IMR-90 (cell line): Measurements from ENCODE around the gene HLA-F. TPM values are rescaled to one million over a fixed set of nuclear protein-coding genes. Genes with fewer than 3 reads are reported as not detected.

Experiments used
- ATAC-seq: fragments of 200-7000 bp; cut with Tn5 transposase; 2 replicates; pipeline ENCODE4 v1.9.1; 2020; ENCODE audit warnings: low read depth, mild to moderate bottlenecking, moderate library complexity
- BruUV-seq: library from RNA; stranded (reverse); fragments of 400-500 nt; replicated peaks from 2 replicates; lab custom pipeline; 2021; lab: Mats Ljungman, UMichigan
- CTCF ChIA-PET: fragments of 300-600 bp; formaldehyde crosslinking; extraction: SDS; loops from one replicate; lab custom pipeline; 2021; ENCODE audit warnings: antibody characterized with exemption; lab: Yijun Ruan, JAX
- POLR2A ChIA-PET: fragments of 300-600 bp; sonication (Branson Sonifier 250); formaldehyde crosslinking; loops from one replicate; lab custom pipeline; 2022; ENCODE audit warnings: antibody characterized with exemption; ENCODE audit not compliant: unreplicated experiment; lab: Charles Lee
- DNase-seq: peaks from one replicate; pipeline ENCODE4 v3.0.0; 2013
- H2AFZ ChIP-seq: replicated peaks from 2 replicates; pipeline ENCODE3; 2013; ENCODE audit warnings: low read length, mild to moderate bottlenecking; ENCODE audit not compliant: poor library complexity
- H2AK5ac ChIP-seq: 2 replicates; pipeline ENCODE4 v1.6.1; 2013; ENCODE audit warnings: low read depth, low read length, inconsistent platforms
- H2AK9ac ChIP-seq: replicated peaks from 2 replicates; pipeline ENCODE3; 2013; ENCODE audit warnings: mild to moderate bottlenecking, low read depth, low read length, moderate library complexity; ENCODE audit not compliant: poor library complexity
- H2BK120ac ChIP-seq: 2 replicates; pipeline ENCODE4 v1.6.1; 2013; ENCODE audit warnings: low read depth, low read length, inconsistent platforms
- H2BK15ac ChIP-seq: 3 replicates; pipeline ENCODE4 v1.6.1; 2013; ENCODE audit warnings: low read depth, low read length, inconsistent platforms
- H2BK20ac ChIP-seq: 2 replicates; pipeline ENCODE4 v1.6.1; 2013; ENCODE audit warnings: low read depth, mild to moderate bottlenecking, inconsistent platforms, low read length, moderate library complexity
- H2BK5ac ChIP-seq: 2 replicates; pipeline ENCODE4 v1.6.1; 2013; ENCODE audit warnings: mild to moderate bottlenecking, low read depth, low read length, inconsistent platforms; ENCODE audit not compliant: poor library complexity, severe bottlenecking
- H3K14ac ChIP-seq: replicated peaks from 2 replicates; pipeline ENCODE4 v1.6.1; 2013; ENCODE audit warnings: low read depth, low read length, inconsistent platforms
- H3K18ac ChIP-seq: 2 replicates; pipeline ENCODE4 v1.6.1; 2013; ENCODE audit warnings: low read depth, low read length, control low read depth
- H3K23ac ChIP-seq: 2 replicates; pipeline ENCODE4 v1.6.1; 2013; ENCODE audit warnings: low read depth, low read length, inconsistent platforms
- H3K27ac ChIP-seq: 2 replicates; pipeline ENCODE4 v1.5.1; 2013; ENCODE audit warnings: mild to moderate bottlenecking, control low read depth, low read length; ENCODE audit not compliant: insufficient read depth
- H3K27me3 ChIP-seq: 2 replicates; pipeline ENCODE4 v1.6.1; 2013; ENCODE audit warnings: low read length; ENCODE audit not compliant: control insufficient read depth, insufficient read depth
- H3K36me3 ChIP-seq: 2 replicates; pipeline ENCODE4 v1.6.1; 2013; ENCODE audit warnings: low read length, mixed read lengths; ENCODE audit not compliant: control insufficient read depth, insufficient read depth
- H3K4ac ChIP-seq: 2 replicates; pipeline ENCODE4 v1.6.1; 2013; ENCODE audit warnings: low read depth, low read length, inconsistent platforms
- H3K4me1 ChIP-seq: 2 replicates; pipeline ENCODE4 v1.6.1; 2013; ENCODE audit warnings: low read length, mixed read lengths; ENCODE audit not compliant: control insufficient read depth, insufficient read depth
- H3K4me2 ChIP-seq: 2 replicates; pipeline ENCODE4 v1.6.1; 2013; ENCODE audit warnings: low read depth, mild to moderate bottlenecking, control low read depth, low read length, moderate library complexity
- H3K4me3 ChIP-seq: 2 replicates; pipeline ENCODE4 v1.5.1; 2013; ENCODE audit warnings: low read depth, mild to moderate bottlenecking, control low read depth, low read length, moderate library complexity; ENCODE audit not compliant: insufficient read depth
- H3K56ac ChIP-seq: 2 replicates; pipeline ENCODE4 v1.6.1; 2013; ENCODE audit warnings: low read length, inconsistent platforms; ENCODE audit not compliant: insufficient read depth; ENCODE audit errors: extremely low read depth
- H3K79me1 ChIP-seq, 2 experiments: 2 replicates each; pipeline ENCODE4 v1.6.1; 2013; ENCODE audit warnings: low read length in 2 of 2, inconsistent platforms in 1 of 2, low read depth in 1 of 2
- H3K9ac ChIP-seq: 2 replicates; pipeline ENCODE4 v1.6.1; 2013; ENCODE audit warnings: low read depth, low read length, control low read depth
- H3K9me1 ChIP-seq: 2 replicates; pipeline ENCODE4 v1.6.1; 2013; ENCODE audit warnings: low read length, inconsistent platforms; ENCODE audit not compliant: insufficient read depth
- H3K9me3 ChIP-seq: 2 replicates; pipeline ENCODE4 v1.6.1; 2013; ENCODE audit warnings: low read length; ENCODE audit not compliant: control insufficient read depth, insufficient read depth
- H4K20me1 ChIP-seq: 2 replicates; pipeline ENCODE4 v1.6.1; 2013; ENCODE audit warnings: low read length, inconsistent platforms; ENCODE audit not compliant: insufficient read depth
- H4K5ac ChIP-seq: 2 replicates; pipeline ENCODE4 v1.6.1; 2013; ENCODE audit warnings: mild to moderate bottlenecking, low read depth, low read length, control low read depth
- H4K8ac ChIP-seq, 2 experiments: 2 replicates each; pipeline ENCODE4 v1.6.1; 2013; ENCODE audit warnings: low read depth in 2 of 2, low read length in 2 of 2, control low read depth in 1 of 2, inconsistent platforms in 1 of 2
- H4K91ac ChIP-seq: 2 replicates; pipeline ENCODE4 v1.6.1; 2013; ENCODE audit warnings: low read depth, low read length, inconsistent platforms; ENCODE audit not compliant: insufficient read depth
- BHLHE40 ChIP-seq: fragments of 150-350 bp; IDR thresholded peaks from 2 replicates; pipeline ENCODE4 v1.6.1; 2016; ENCODE audit warnings: mild to moderate bottlenecking, low read depth, low read length
- CEBPB ChIP-seq: IDR thresholded peaks from 2 replicates; pipeline ENCODE4 v1.6.1; 2012; ENCODE audit warnings: low read depth, low read length, improper control_type of control experiment
- CHD1 ChIP-seq: IDR thresholded peaks from 2 replicates; pipeline ENCODE4 v1.6.1; 2012; ENCODE audit warnings: low read depth, low read length, improper control_type of control experiment
- FOS ChIP-seq: fragments of 150-350 bp; IDR thresholded peaks from 2 replicates; pipeline ENCODE4 v1.6.1; 2016; ENCODE audit warnings: low read depth, low read length
- MAFK ChIP-seq: IDR thresholded peaks from 2 replicates; pipeline ENCODE4 v1.6.1; 2012; ENCODE audit warnings: low read depth, low read length, improper control_type of control experiment
- MAZ ChIP-seq: IDR thresholded peaks from 2 replicates; pipeline ENCODE4 v1.6.1; 2012; ENCODE audit warnings: low read depth, mild to moderate bottlenecking, low read length, improper control_type of control experiment, moderate library complexity, borderline replicate concordance
- MXI1 ChIP-seq: IDR thresholded peaks from 2 replicates; pipeline ENCODE4 v1.6.1; 2012; ENCODE audit warnings: low read depth, mild to moderate bottlenecking, low read length, moderate library complexity, borderline replicate concordance
- NFE2L2 ChIP-seq: fragments of 150-350 bp; IDR thresholded peaks from 2 replicates; pipeline ENCODE4 v1.6.1; 2016; ENCODE audit warnings: low read depth, mild to moderate bottlenecking, low read length
- POLR2A ChIP-seq: IDR thresholded peaks from 2 replicates; pipeline ENCODE4 v1.6.1; 2012; ENCODE audit warnings: mild to moderate bottlenecking, low read depth, low read length
- RAD21 ChIP-seq: IDR thresholded peaks from 2 replicates; pipeline ENCODE4 v1.6.1; 2012; ENCODE audit warnings: low read length, improper control_type of control experiment
- RCOR1 ChIP-seq: IDR thresholded peaks from 2 replicates; pipeline ENCODE4 v1.6.1; 2012; ENCODE audit warnings: mild to moderate bottlenecking, low read length, improper control_type of control experiment; ENCODE audit not compliant: insufficient replicate concordance
- RFX5 ChIP-seq: IDR thresholded peaks from 2 replicates; pipeline ENCODE4 v1.8.0; 2012; ENCODE audit warnings: low read depth, mild to moderate bottlenecking, low read length, moderate library complexity
- SMC3 ChIP-seq: fragments of 150-350 bp; IDR thresholded peaks from 2 replicates; pipeline ENCODE4 v1.6.1; 2016; ENCODE audit warnings: low read depth, mild to moderate bottlenecking, antibody characterized with exemption, low read length, moderate library complexity
- WGBS, 2 experiments: methylation state at CpG; one replicate each; pipeline versions ENCODE4 v1.1.5 to v1.1.7; 2013; ENCODE audit warnings: missing lambda C conversion rate in 2 of 2; ENCODE audit not compliant: insufficient read length in 1 of 2; ENCODE audit errors: extremely low coverage in 2 of 2; 5-methylcytosine and 5-hydroxymethylcytosine counted together
- dilution Hi-C: fragments of 300-500 bp; cut with HindIII; formaldehyde crosslinking; loops from one replicate; pipeline ENCODE4 v1.14.3; 2018; ENCODE audit warnings: low sequenced_read_pairs; ENCODE audit not compliant: unreplicated experiment
- in situ Hi-C: fragments of 300-500 bp; cut with MboI; formaldehyde crosslinking; loops from 3 replicates; pipeline ENCODE4 v1.14.3; 2019; ENCODE audit warnings: low sequenced_read_pairs, inconsistent platforms, mixed read lengths
- intact Hi-C: fragments of 100-400 bp; cut with micrococcal nuclease; formaldehyde crosslinking; loops from 2 replicates; pipeline ENCODE4 v1.10.0; 2022
- polyA plus RNA-seq, 3 experiments: library from polyadenylated mRNA; depleted of rRNA; stranded (reverse); fragments of >200 nt; gene quantifications; 2 replicates each; pipeline ENCODE4 v1.2.3, GENCODE V29; 2012; ENCODE audit warnings: low replicate concordance in 1 of 3
- total RNA-seq: library from RNA; depleted of rRNA; stranded (reverse); fragments of >200 nt; gene quantifications from 2 replicates; pipeline ENCODE4 v1.2.3, GENCODE V29; 2012
- TF ChIP-seq, protein P1 (sequence below): fragments of 150-350 bp; IDR thresholded peaks from 2 replicates; pipeline ENCODE4 v1.6.1; 2017; ENCODE audit warnings: mild to moderate bottlenecking, antibody characterized with exemption, low read length, low read depth
- TF ChIP-seq, protein P2 (sequence below): fragments of 150-350 bp; IDR thresholded peaks from 2 replicates; pipeline ENCODE4 v1.6.1; 2016; ENCODE audit warnings: low read depth, mild to moderate bottlenecking, low read length, moderate library complexity, borderline replicate concordance
- TF ChIP-seq, protein P3 (sequence below): conservative IDR thresholded peaks from 2 replicates; pipeline ENCODE4 v1.5.1; 2012; ENCODE audit warnings: mild to moderate bottlenecking, low read depth, low read length, improper control_type of control experiment

The HLA-F gene
- total and polyA plus RNA-seq, 2 of the 4 experiments (the other 2 are of a cell fraction): not detected

DNA sequence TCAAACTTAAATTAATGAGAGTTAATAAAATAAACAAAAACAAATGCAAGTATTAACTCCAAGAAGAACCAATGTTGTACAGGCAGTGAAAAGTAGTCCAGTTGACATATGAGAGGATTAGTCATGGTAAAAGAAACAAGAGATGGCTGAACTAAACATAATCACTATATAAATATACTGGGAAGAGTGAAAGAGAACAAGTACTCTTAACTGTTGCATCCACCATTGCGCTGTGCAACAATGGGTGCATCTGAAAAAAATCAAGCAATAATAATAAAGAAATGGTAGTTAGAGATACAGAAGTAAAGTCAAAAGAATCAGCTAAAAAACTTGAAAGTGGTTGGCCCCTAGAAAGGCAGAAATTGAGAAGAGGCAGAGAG lies 16.6 kb downstream of the HLA-F start:
- ChIA-PET POLR2A (no interaction called here), CTCF (interaction anchor here (1.0 kb wide), 1 partner anchor 95 kb away, joined by 3 read pairs; no protein-coding TSS in a partner anchor)
- no CpG with 5 or more reads among the region's 1 CpG for WGBS, 2 experiments
- TF ChIP-seq, protein P1, sequence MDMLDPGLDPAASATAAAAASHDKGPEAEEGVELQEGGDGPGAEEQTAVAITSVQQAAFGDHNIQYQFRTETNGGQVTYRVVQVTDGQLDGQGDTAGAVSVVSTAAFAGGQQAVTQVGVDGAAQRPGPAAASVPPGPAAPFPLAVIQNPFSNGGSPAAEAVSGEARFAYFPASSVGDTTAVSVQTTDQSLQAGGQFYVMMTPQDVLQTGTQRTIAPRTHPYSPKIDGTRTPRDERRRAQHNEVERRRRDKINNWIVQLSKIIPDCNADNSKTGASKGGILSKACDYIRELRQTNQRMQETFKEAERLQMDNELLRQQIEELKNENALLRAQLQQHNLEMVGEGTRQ: no peak
- TF ChIP-seq MAZ (no peak), MAFK (no peak), CEBPB (no peak), RCOR1 (no peak), NFE2L2 (no peak), POLR2A (no peak), BHLHE40 (no peak), SMC3 (no peak), RAD21 (no peak), FOS (no peak), MXI1 (no peak), CHD1 (no peak), RFX5 (no peak)
- TF ChIP-seq, protein P2, sequence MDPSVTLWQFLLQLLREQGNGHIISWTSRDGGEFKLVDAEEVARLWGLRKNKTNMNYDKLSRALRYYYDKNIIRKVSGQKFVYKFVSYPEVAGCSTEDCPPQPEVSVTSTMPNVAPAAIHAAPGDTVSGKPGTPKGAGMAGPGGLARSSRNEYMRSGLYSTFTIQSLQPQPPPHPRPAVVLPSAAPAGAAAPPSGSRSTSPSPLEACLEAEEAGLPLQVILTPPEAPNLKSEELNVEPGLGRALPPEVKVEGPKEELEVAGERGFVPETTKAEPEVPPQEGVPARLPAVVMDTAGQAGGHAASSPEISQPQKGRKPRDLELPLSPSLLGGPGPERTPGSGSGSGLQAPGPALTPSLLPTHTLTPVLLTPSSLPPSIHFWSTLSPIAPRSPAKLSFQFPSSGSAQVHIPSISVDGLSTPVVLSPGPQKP: no peak
- TF ChIP-seq, protein P3, sequence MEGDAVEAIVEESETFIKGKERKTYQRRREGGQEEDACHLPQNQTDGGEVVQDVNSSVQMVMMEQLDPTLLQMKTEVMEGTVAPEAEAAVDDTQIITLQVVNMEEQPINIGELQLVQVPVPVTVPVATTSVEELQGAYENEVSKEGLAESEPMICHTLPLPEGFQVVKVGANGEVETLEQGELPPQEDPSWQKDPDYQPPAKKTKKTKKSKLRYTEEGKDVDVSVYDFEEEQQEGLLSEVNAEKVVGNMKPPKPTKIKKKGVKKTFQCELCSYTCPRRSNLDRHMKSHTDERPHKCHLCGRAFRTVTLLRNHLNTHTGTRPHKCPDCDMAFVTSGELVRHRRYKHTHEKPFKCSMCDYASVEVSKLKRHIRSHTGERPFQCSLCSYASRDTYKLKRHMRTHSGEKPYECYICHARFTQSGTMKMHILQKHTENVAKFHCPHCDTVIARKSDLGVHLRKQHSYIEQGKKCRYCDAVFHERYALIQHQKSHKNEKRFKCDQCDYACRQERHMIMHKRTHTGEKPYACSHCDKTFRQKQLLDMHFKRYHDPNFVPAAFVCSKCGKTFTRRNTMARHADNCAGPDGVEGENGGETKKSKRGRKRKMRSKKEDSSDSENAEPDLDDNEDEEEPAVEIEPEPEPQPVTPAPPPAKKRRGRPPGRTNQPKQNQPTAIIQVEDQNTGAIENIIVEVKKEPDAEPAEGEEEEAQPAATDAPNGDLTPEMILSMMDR: no peak
- Histone ChIP-seq H2AFZ (no peak overlapping the region), H2BK5ac (no peak overlapping the region), H3K14ac (no peak overlapping the region), H3K4me3 (no peak overlapping the region), H3K27ac (no peak overlapping the region), H4K20me1 (peaks cover 2% of the 10 kb centered on the region; the same call in 1 of the 2 replicates), H3K9ac (no peak overlapping the region), H2AK5ac (no peak overlapping the region), H4K5ac (no peak overlapping the region), H4K8ac (no peak overlapping the region), H3K36me3 (peaks cover 2% of the 10 kb centered on the region; the same call in 1 of the 2 replicates), H3K56ac (no peak overlapping the region), H3K4me2 (peak overlapping the region; percentile 52; the same call in 1 of the 2 replicates), H3K9me1 (no peaks in the 10 kb centered on the region; the same call in 1 of the 2 replicates), H2BK120ac (no peak overlapping the region), H2AK9ac (no peak overlapping the region), H3K79me1 (no peaks in the 10 kb centered on the region), H3K18ac (no peak overlapping the region), H3K23ac (no peak overlapping the region), H3K4me1 (peaks cover 5% of the 10 kb centered on the region; the same call in 1 of the 2 replicates), H3K4ac (no peak overlapping the region), H4K91ac (no peak overlapping the region), H3K27me3 (no peaks in the 10 kb centered on the region; the same call in 1 of the 2 replicates), H2BK15ac (no peak overlapping the region), H2BK20ac (no peak overlapping the region), H3K9me3 (no peaks in the 10 kb centered on the region)
- intact Hi-C loops: loop anchor here (5.0 kb wide), 1 partner anchor 282 kb away; no protein-coding TSS in a partner anchor
- ATAC-seq: peak; percentile 82
- in situ Hi-C loops: loop anchor here (10.0 to 25.0 kb wide), 2 partner anchors 95 to 272 kb away; no protein-coding TSS in a partner anchor
- no TSS peak for BruUV-seq
- DNase-seq: peak; percentile 33
- dilution Hi-C loops: no loop called here
